ENCODE results near the gene ZNF462. TPM values are rescaled to one million over a fixed set of nuclear protein-coding genes. Genes with fewer than 3 reads are reported as not detected.
"Not testable (repeated sequence)": the region's sequence is repeated elsewhere in the genome, so short reads cannot be mapped to it uniquely, and the experiment has no call there.

Gene ZNF462
- total and polyA plus RNA-seq, 11 donors: 5.3 to 51.3 (median 30.9) TPM

DNA sequence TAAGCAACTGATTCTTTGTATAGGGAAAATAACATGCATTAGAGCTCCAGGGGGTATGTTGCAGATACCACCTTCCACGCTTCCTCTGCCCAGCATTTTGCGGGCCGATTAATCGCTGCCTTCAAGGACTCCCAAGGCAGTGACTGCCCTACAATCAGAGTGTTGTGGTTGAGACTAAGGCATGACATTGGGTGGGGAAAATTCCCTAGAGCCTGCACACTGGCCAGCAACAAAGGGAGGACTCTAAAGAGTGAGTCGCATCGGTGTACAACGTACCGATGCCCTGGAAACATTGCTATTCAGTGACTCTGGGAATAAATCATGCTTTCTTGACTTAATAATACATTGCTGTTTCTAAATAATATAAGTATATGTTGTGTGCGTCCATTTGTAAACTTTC lies 119.7 kb downstream of the ZNF462 start:
- peaks cover 0 to 87% (median 24%) of the 10 kb centered on the region in 9 donors for H3K36me3 ChIP-seq

DNA sequence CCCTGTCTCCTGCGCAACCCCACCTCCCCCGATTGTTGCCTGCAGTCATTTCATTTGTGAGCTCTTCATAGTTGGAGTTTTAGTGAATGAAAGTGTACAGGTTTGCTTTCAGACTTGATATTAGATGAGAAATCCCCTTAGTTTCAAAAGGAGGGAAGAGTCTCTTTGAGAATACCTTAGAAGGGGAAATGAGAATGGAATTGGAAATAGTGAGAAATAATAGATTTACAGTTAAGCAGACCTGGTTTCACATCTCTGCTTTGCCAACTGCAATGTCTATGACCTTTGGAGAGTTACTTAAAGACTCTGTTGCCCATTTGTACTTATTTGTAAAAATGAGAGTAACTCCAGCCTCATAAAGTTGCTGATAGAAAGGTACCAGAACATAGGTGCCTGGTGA lies 120.4 kb downstream of the ZNF462 start:
- WGBS, 4 donors: 94 to 98% (median 94%) methylated on average over 2 of the region's 2 CpGs
- ATAC-seq: no peak
- Histone ChIP-seq H3K4me3 (no peak overlapping the region), H3K27me3 (no peaks in the 10 kb centered on the region), H3K36me3 (peaks cover 0 to 85% (median 26%) of the 10 kb centered on the region in 9 donors), H3K27ac (no peak overlapping the region), H3K9me3 (no peaks in the 10 kb centered on the region), H3K4me1 (peaks cover 0 to 9% (median 0%) of the 10 kb centered on the region in 12 donors)
- TF ChIP-seq POLR2A (IDR thresholded peaks at IDR 0.05): no peak
- TF ChIP-seq, protein P1, sequence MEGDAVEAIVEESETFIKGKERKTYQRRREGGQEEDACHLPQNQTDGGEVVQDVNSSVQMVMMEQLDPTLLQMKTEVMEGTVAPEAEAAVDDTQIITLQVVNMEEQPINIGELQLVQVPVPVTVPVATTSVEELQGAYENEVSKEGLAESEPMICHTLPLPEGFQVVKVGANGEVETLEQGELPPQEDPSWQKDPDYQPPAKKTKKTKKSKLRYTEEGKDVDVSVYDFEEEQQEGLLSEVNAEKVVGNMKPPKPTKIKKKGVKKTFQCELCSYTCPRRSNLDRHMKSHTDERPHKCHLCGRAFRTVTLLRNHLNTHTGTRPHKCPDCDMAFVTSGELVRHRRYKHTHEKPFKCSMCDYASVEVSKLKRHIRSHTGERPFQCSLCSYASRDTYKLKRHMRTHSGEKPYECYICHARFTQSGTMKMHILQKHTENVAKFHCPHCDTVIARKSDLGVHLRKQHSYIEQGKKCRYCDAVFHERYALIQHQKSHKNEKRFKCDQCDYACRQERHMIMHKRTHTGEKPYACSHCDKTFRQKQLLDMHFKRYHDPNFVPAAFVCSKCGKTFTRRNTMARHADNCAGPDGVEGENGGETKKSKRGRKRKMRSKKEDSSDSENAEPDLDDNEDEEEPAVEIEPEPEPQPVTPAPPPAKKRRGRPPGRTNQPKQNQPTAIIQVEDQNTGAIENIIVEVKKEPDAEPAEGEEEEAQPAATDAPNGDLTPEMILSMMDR (IDR thresholded peaks at IDR 0.05): no peak
- intact Hi-C loops (cut with DNase I): no loop called here
- no peak for DNase-seq

More for the DNA sequence above, 119.7 kb downstream of the ZNF462 start:
- Histone ChIP-seq H3K27me3 (no peaks in the 10 kb centered on the region), H3K27ac (no peak overlapping the region), H3K9me3 (no peaks in the 10 kb centered on the region), H3K4me1 (peaks cover 0 to 9% (median 0%) of the 10 kb centered on the region in 12 donors), H3K4me3 (no peak overlapping the region)
- TF ChIP-seq, protein P1 (IDR thresholded peaks at IDR 0.05): no peak
- intact Hi-C loops (cut with DNase I): no loop called here
- WGBS, 4 donors: 94 to 96% (median 94%) methylated on average over 9 of the region's 9 CpGs
- ATAC-seq (no peak), DNase-seq (no peak)

DNA sequence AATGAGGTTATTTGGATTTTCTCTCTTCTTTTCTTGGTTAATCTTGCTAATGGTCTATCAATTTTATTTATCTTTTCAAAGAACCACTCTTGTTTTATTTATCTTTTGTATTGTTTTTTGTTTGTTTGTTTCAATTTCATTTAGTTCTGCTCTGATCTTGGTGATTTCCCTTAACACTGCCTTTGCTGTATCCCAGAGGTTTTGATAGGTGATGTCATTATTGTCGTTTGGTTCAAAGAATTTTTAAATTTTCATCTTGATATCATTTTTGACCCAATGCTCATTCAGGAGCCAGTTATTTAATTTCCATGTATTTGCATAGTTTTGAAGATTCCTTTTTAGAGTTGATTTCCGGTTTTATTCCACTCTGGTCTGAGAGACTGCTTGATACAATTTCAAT lies 126.9 kb downstream of the ZNF462 start:
- H3K4me1 ChIP-seq; H3K27ac ChIP-seq; H3K9me3 ChIP-seq; H3K27me3 ChIP-seq; intact Hi-C loops (cut with DNase I); H3K4me3 ChIP-seq; DNase-seq; ATAC-seq: not testable (repeated sequence)
- WGBS, 4 donors: 94 to 96% (median 95%) methylated on average over 2 of the region's 2 CpGs
- H3K36me3 ChIP-seq: peaks cover 0 to 71% (median 22%) of the 10 kb centered on the region in 9 donors

DNA sequence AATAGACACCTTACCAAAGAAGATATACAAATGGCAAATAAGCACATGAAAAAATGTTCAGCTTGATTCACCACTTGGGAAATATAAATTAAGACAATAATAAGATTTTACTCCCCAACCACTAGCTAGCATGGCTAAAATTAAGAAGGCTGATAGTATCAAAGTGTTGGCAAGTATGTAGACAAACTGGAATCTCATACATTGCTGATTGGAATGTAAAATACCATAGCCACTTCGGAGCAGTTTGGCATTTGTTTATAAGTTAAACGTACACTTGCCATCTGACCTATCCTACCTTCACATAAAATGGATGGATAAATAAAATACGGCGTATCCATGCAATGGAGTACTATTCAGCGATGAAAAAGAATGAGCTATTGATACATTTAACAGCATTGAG lies 129.2 kb downstream of the ZNF462 start:
- H3K36me3 ChIP-seq: peaks cover 0 to 57% (median 15%) of the 10 kb centered on the region in 9 donors
- H3K4me1 ChIP-seq: no peaks in the 10 kb centered on the region
- no peak overlapping the region for H3K4me3 ChIP-seq
- H3K27ac ChIP-seq: no peak overlapping the region
- intact Hi-C loops (cut with DNase I): no loop called here
- TF ChIP-seq, protein P1 (IDR thresholded peaks at IDR 0.05): no peak
- no peak for TF ChIP-seq POLR2A (IDR thresholded peaks at IDR 0.05)
- no peaks in the 10 kb centered on the region for H3K27me3 ChIP-seq
- no peaks in the 10 kb centered on the region for H3K9me3 ChIP-seq
- no peak for ATAC-seq
- DNase-seq: no peak
- 97 to 98% (median 98%) methylated on average over 5 of the region's 5 CpGs for WGBS, 4 donors

DNA sequence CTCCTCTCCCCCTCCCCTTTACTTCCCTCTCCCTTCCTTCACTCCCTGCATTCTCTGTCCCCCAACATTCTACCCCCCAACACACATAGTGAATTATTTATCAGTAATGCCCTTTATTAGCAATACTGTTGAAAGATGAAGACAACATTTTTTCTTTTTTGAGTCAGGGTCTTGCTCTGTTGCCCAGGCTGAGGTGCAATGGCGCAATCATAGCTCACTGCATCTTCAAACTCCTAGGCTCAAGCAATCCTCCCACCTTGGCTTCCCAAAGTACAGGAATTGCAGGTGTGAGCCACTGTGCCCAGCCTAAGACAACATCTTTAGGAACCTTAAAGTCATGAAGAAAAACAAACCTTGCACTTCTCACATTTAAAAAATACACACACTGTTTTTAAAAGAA lies 130.6 kb downstream of the ZNF462 start:
- Histone ChIP-seq H3K36me3 (peaks cover 0 to 58% (median 13%) of the 10 kb centered on the region in 9 donors), H3K27me3 (no peaks in the 10 kb centered on the region), H3K4me1 (no peaks in the 10 kb centered on the region), H3K27ac (no peak overlapping the region), H3K9me3 (no peaks in the 10 kb centered on the region), H3K4me3 (no peak overlapping the region)
- TF ChIP-seq, protein P1 (IDR thresholded peaks at IDR 0.05): no peak
- TF ChIP-seq POLR2A (IDR thresholded peaks at IDR 0.05): no peak
- WGBS, 4 donors: 93 to 100% (median 99%) methylated on average over 1 of the region's 1 CpG
- intact Hi-C loops (cut with DNase I): no loop called here
- ATAC-seq (no peak), DNase-seq (no peak)
